22Rv1 (cell line): ENCODE data around the gene ADGRG6.

Experiments used
- CTCF ChIP-seq: fragments of 450-650 bp; IDR thresholded peaks from 2 replicates; pipeline ENCODE4 v1.5.1; 2017; ENCODE audit warnings: mild to moderate bottlenecking
- ZFX ChIP-seq: fragments of 450-650 bp; IDR thresholded peaks from 2 replicates; pipeline ENCODE4 v1.6.1; 2017; ENCODE audit warnings: antibody characterized with exemption, borderline replicate concordance

GRCh38 chr6:142401838-142402237 is 100.0 kb downstream of the ADGRG6 start:
- TF ChIP-seq CTCF (no peak), ZFX (no peak)
